SJCRH30 (cell line): ENCODE results near the gene IFT20. TPM values are rescaled to one million over a fixed set of nuclear protein-coding genes. Genes with fewer than 3 reads are reported as not detected.
A peak's percentile ranks its signal among the peaks of the same experiment; 100 is the strongest.

Experiments used
- DNase-seq, 2 experiments: peaks; one replicate each; pipeline ENCODE4 v3.0.0-alpha.2; 2015 to 2020
- H3K27ac ChIP-seq: fragments of 250-450 bp; sonication (Bioruptor Pico); 2 replicates; pipeline ENCODE4 v1.5.1; 2020; ENCODE audit warnings: mild to moderate bottlenecking, moderate library complexity
- H3K27me3 ChIP-seq: fragments of 250-450 bp; sonication (Bioruptor Pico); 2 replicates; pipeline ENCODE4 v1.5.1; 2020; ENCODE audit warnings: mild to moderate bottlenecking, moderate library complexity
- H3K36me3 ChIP-seq: fragments of 250-450 bp; sonication (Bioruptor Pico); 2 replicates; pipeline ENCODE4 v1.5.1; 2020; ENCODE audit warnings: mild to moderate bottlenecking, moderate library complexity
- H3K4me1 ChIP-seq: fragments of 250-450 bp; sonication (Bioruptor Pico); 2 replicates; pipeline ENCODE4 v1.5.1; 2020; ENCODE audit warnings: mild to moderate bottlenecking, moderate library complexity
- H3K4me3 ChIP-seq: fragments of 250-450 bp; sonication (Bioruptor Pico); 2 replicates; pipeline ENCODE4 v1.5.1; 2020; ENCODE audit warnings: mild to moderate bottlenecking, moderate library complexity
- H3K9me3 ChIP-seq: fragments of 250-450 bp; sonication (Bioruptor Pico); replicated peaks from 2 replicates; pipeline ENCODE4 v1.5.1; 2020; ENCODE audit warnings: mild to moderate bottlenecking, moderate library complexity
- total RNA-seq: library from RNA; depleted of rRNA; stranded (reverse); fragments of >200 nt; shearing (Covaris generic); gene quantifications from 2 replicates; pipeline ENCODE4 v1.2.3, GENCODE V29; 2014

IFT20 gene
- total RNA-seq, 1 experiment from 2014 or later: 33.2 TPM

- H3K27ac ChIP-seq: no peak overlapping the region
- H3K4me3 ChIP-seq: peak overlapping the region; percentile 77
- peaks cover 8% of the 10 kb centered on the region; the same call in 1 of the 2 replicates for H3K4me1 ChIP-seq
- H3K9me3 ChIP-seq: no peaks in the 10 kb centered on the region
- peaks cover 9% of the 10 kb centered on the region for H3K36me3 ChIP-seq
- H3K27me3 ChIP-seq: no peaks in the 10 kb centered on the region
- DNase-seq: peak in 1 of 2 experiments; percentile 41
Observed at GRCh38 chr17:28334171-28334570, 1.1 kb downstream of the IFT20 start.

- no peaks in the 10 kb centered on the region for H3K27me3 ChIP-seq
- H3K4me1 ChIP-seq: peaks cover 8% of the 10 kb centered on the region; the same call in 1 of the 2 replicates
- H3K36me3 ChIP-seq: peaks cover 18% of the 10 kb centered on the region
- no peak overlapping the region for H3K27ac ChIP-seq
- no peak overlapping the region for H3K4me3 ChIP-seq
- H3K9me3 ChIP-seq: no peaks in the 10 kb centered on the region
- DNase-seq: no peak
Observed at GRCh38 chr17:28333083-28333746, 2.1 kb downstream of the IFT20 start.

DNA sequence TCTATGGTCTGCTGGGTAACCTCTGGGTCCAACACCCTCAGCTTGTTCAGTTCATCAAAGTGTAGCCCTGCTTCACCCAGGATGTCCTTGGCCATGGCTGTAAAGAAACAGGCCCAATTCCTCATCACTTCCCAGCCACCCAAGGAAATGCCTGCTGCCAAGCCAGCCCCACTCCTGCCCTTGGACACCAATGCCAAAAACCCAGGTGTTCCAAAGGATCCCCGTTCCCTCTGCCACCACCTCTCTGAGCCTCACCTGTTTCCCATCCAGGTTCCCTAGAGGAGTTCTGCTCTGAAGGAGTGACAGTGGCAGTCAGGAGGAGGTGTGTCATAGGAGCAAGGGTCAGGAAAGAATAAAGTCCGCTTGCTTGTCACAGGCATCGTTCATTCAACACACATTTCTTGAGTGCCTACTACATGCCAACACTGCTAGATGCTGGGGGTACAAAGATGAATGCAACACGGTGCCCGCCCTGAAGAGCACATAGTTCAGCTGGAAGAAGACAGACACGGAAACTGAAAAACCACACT is 3.3 kb downstream of the IFT20 start:
- Histone ChIP-seq H3K36me3 (peaks cover 31% of the 10 kb centered on the region), H3K27me3 (no peaks in the 10 kb centered on the region), H3K4me1 (peaks cover 8% of the 10 kb centered on the region), H3K9me3 (no peaks in the 10 kb centered on the region), H3K4me3 (no peak overlapping the region), H3K27ac (no peak overlapping the region)
- DNase-seq: no peak

DNA sequence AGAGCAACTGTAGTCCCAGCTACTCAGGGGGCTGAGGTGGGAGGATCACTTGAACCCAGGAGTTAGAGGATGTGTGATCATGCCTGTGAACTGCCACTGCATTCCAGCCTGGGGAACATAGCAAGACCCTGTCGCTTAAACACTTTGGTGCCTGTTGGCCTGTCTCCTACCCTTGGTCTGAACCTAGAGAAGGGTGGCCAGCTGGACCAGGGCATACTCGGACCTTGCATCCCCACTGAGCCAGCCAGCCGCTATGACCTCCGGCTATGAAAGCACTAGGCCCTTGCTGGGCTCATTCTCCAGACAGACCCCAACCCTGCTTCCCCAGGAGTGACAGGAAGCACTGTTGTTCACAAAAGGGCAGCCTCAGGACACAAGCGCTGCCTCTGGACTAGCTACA is 4.6 kb downstream of the IFT20 start:
- H3K27ac ChIP-seq: no peak overlapping the region
- H3K36me3 ChIP-seq: peaks cover 44% of the 10 kb centered on the region
- DNase-seq: no peak
- H3K27me3 ChIP-seq: no peaks in the 10 kb centered on the region
- H3K9me3 ChIP-seq: no peaks in the 10 kb centered on the region
- no peak overlapping the region for H3K4me3 ChIP-seq
- peaks cover 3% of the 10 kb centered on the region for H3K4me1 ChIP-seq

GRCh38 chr17:28328325-28328724 is 6.9 kb downstream of the IFT20 start:
- Histone ChIP-seq H3K27me3 (no peaks in the 10 kb centered on the region), H3K4me3 (no peak overlapping the region), H3K4me1 (no peaks in the 10 kb centered on the region; the same call in 1 of the 2 replicates), H3K9me3 (no peaks in the 10 kb centered on the region), H3K36me3 (peaks cover 54% of the 10 kb centered on the region), H3K27ac (no peak overlapping the region)
- no peak for DNase-seq

DNA sequence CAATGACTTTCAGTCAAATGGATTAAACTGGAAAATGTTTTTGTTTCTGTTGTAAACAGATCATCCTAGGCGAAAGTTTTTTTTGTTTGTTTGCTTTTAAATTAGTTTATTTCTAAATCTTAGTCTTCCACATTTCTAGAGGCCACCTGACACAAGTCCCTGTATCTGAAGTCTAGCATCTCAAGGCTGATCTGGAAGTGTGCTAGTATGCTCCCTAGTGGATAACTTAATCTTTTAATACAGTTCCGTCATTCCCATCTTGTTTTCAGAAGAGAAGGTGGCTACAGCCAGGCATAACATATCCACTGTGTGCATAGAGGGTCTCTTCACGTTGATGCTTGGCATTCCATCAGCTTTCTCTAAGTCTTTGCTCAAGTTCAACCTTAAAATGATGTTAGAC is 7.6 kb downstream of the IFT20 start:
- DNase-seq: no peak
- H3K4me1 ChIP-seq: no peaks in the 10 kb centered on the region; the same call in 1 of the 2 replicates
- no peaks in the 10 kb centered on the region for H3K27me3 ChIP-seq
- no peak overlapping the region for H3K27ac ChIP-seq
- H3K9me3 ChIP-seq: no peaks in the 10 kb centered on the region
- no peak overlapping the region for H3K4me3 ChIP-seq
- peaks cover 54% of the 10 kb centered on the region for H3K36me3 ChIP-seq

- Histone ChIP-seq H3K27me3 (no peaks in the 10 kb centered on the region), H3K4me3 (no peak overlapping the region), H3K9me3 (no peaks in the 10 kb centered on the region), H3K4me1 (no peaks in the 10 kb centered on the region; the same call in 1 of the 2 replicates), H3K27ac (no peak overlapping the region), H3K36me3 (peaks cover 54% of the 10 kb centered on the region)
- no peak for DNase-seq
Observed at GRCh38 chr17:28327031-28327607, 8.2 kb downstream of the IFT20 start.

- Histone ChIP-seq H3K36me3 (peaks cover 58% of the 10 kb centered on the region), H3K27ac (no peak overlapping the region), H3K27me3 (no peaks in the 10 kb centered on the region), H3K9me3 (no peaks in the 10 kb centered on the region), H3K4me3 (no peak overlapping the region), H3K4me1 (peaks cover 5% of the 10 kb centered on the region)
- DNase-seq: no peak
Observed at GRCh38 chr17:28326114-28326513, 9.2 kb downstream of the IFT20 start.

GRCh38 chr17:28325211-28325610 is 10.1 kb downstream of the IFT20 start:
- no peak for DNase-seq
- Histone ChIP-seq H3K27me3 (no peaks in the 10 kb centered on the region), H3K4me3 (no peak overlapping the region), H3K4me1 (peaks cover 14% of the 10 kb centered on the region), H3K27ac (no peak overlapping the region), H3K9me3 (no peaks in the 10 kb centered on the region), H3K36me3 (peaks cover 63% of the 10 kb centered on the region)

DNA sequence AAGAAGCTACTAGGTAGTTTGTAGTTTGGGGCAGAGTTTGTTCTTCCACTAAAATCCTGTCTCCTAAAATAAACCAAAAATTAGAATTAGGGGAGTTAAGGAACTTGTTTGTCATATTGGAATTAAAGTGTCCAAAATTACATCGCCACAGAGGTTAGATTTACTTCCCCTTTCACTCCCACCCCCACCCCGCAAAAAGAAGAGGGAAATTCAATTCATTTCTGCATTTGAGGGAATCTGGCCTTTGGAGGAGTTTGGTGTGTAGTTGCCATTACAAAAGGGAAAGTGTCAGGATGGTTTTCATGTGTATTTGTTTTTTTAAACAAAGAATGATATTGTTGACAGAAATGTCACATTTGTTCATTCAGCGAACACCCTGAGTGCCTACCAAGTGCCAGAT is 10.5 kb downstream of the IFT20 start:
- Histone ChIP-seq H3K27me3 (no peaks in the 10 kb centered on the region), H3K27ac (no peak overlapping the region), H3K36me3 (peaks cover 63% of the 10 kb centered on the region), H3K4me1 (peaks cover 14% of the 10 kb centered on the region), H3K9me3 (no peaks in the 10 kb centered on the region), H3K4me3 (no peak overlapping the region)
- DNase-seq: no peak

DNA sequence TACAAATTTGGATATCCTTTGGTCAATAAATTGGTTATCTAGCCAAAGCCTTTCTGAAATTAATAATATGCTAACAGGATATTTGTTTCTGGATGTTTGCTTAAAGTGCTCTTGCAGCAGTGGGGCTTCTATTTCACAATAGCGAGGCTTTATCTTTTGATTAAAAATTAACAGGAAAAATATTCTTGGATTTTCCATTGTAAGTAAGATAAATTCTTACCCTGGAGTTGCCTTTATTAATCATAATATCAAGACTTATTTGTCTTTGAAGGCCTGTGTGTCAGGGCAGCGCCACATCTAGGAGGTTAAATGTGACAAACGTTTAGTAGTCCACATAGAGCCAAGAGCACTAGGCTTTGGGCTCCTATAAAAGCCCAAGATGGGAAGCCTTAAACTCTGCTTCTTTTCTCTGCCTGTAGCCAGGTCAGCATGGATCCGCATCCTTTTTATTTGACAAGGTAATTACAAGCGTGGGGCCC is 11.0 kb downstream of the IFT20 start:
- no peak for DNase-seq
- H3K36me3 ChIP-seq: peaks cover 59% of the 10 kb centered on the region
- H3K4me1 ChIP-seq: peaks cover 14% of the 10 kb centered on the region
- no peak overlapping the region for H3K4me3 ChIP-seq
- H3K9me3 ChIP-seq: no peaks in the 10 kb centered on the region
- H3K27ac ChIP-seq: no peak overlapping the region
- H3K27me3 ChIP-seq: no peaks in the 10 kb centered on the region

GRCh38 chr17:28320215-28321061 is 14.8 kb downstream of the IFT20 start:
- no peaks in the 10 kb centered on the region for H3K27me3 ChIP-seq
- H3K4me3 ChIP-seq: peak overlapping the region; percentile 72
- peak overlapping the region; percentile 74; the same call in 1 of the 2 replicates for H3K27ac ChIP-seq

DNA sequence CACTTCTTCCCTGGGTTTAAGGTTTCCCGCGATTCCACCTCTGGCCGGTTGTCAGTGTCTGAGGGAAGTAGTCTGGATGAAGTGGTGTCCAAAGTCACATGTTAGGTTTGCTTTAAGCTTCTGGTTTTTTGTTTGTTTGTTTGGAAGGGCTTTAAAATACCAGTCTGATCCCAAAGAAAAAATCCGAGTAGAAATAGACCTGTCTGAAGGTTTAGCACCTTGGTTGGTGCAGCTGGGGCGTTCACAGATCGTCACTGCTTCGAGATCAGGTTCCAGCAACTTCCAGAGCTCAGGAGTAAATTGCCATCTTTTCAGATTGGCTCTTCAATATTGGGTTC is 15.7 kb downstream of the IFT20 start:
- peak in 1 of 2 experiments; percentile 35 for DNase-seq
- H3K36me3 ChIP-seq: peaks cover 16% of the 10 kb centered on the region
- peak overlapping the region; percentile 74 for H3K27ac ChIP-seq
- no peaks in the 10 kb centered on the region for H3K27me3 ChIP-seq
- peaks cover 19% of the 10 kb centered on the region; the same call in 1 of the 2 replicates for H3K4me1 ChIP-seq
- H3K9me3 ChIP-seq: no peaks in the 10 kb centered on the region
- H3K4me3 ChIP-seq: peak overlapping the region; percentile 72

More at GRCh38 chr17:28320215-28321061, 14.8 kb downstream of the IFT20 start:
- Histone ChIP-seq H3K36me3 (peaks cover 20% of the 10 kb centered on the region), H3K9me3 (no peaks in the 10 kb centered on the region), H3K4me1 (peaks cover 19% of the 10 kb centered on the region; the same call in 1 of the 2 replicates)
- DNase-seq: no peak

- DNase-seq: peak; percentile 99
- H3K36me3 ChIP-seq: peaks cover 12% of the 10 kb centered on the region
- H3K4me1 ChIP-seq: peaks cover 19% of the 10 kb centered on the region; the same call in 1 of the 2 replicates
- H3K9me3 ChIP-seq: no peaks in the 10 kb centered on the region
- no peaks in the 10 kb centered on the region for H3K27me3 ChIP-seq
- peak within 1 kb of the TSS; percentile 74 for H3K27ac ChIP-seq
- peak within 1 kb of the TSS; percentile 72 for H3K4me3 ChIP-seq
Observed at GRCh38 chr17:28318759-28319597, 16.3 kb downstream of the IFT20 start, which contains the start of gene TMEM97. Gene TMEM97, plus strand, starts transcription at chr17:28319200. Its CDS starts 40 bp downstream, at chr17:28319240.
